ENCODE measurements around the gene TBC1D14. TPM values are rescaled to one million over a fixed set of nuclear protein-coding genes. Genes with fewer than 3 reads are reported as not detected.

The TBC1D14 gene
- polyA plus RNA-seq, 2 donors, result 13.4 to 23.2 TPM

- Histone ChIP-seq H3K4me1 (ENCODE audit: control insufficient read depth in 2 of 2, insufficient read depth in 2 of 2, low read length in 1 of 2) (peaks cover 0 to 4% of the 10 kb centered on the region in 2 donors), H3K27ac (ENCODE audit: low read depth in 2 of 2, low read length in 1 of 2) (no peak overlapping the region), H3K9me3 (ENCODE audit: control insufficient read depth in 2 of 2, insufficient read depth in 1 of 2, low read depth in 1 of 2, low read length in 1 of 2) (no peaks in the 10 kb centered on the region), H3K4me3 (ENCODE audit: low read depth in 1 of 2, low read length in 2 of 2) (no peak overlapping the region), H3K27me3 (ENCODE audit: control insufficient read depth in 1 of 2, insufficient read depth in 2 of 2, low read length in 2 of 2) (no peaks in the 10 kb centered on the region), H3K36me3 (ENCODE audit: control insufficient read depth in 2 of 2, insufficient read depth in 2 of 2, low read length in 1 of 2) (peaks cover 0 to 2% of the 10 kb centered on the region in 2 donors)
- WGBS, 2 donors, result 71 to 88% methylated on average over 17 of the region's 17 CpGs
These were observed 52.8 kb downstream of the TBC1D14 start for GRCh38 chr4:6962211-6963041.

- Histone ChIP-seq H3K36me3 (ENCODE audit: control insufficient read depth in 2 of 2, insufficient read depth in 2 of 2, low read length in 1 of 2) (peaks cover 0 to 8% of the 10 kb centered on the region in 2 donors), H3K27ac (ENCODE audit: low read depth in 2 of 2, low read length in 1 of 2) (no peak overlapping the region), H3K27me3 (ENCODE audit: control insufficient read depth in 1 of 2, insufficient read depth in 2 of 2, low read length in 2 of 2) (no peaks in the 10 kb centered on the region), H3K4me1 (ENCODE audit: control insufficient read depth in 2 of 2, insufficient read depth in 2 of 2, low read length in 1 of 2) (peaks cover 0 to 4% of the 10 kb centered on the region in 2 donors), H3K9me3 (ENCODE audit: control insufficient read depth in 2 of 2, insufficient read depth in 1 of 2, low read depth in 1 of 2, low read length in 1 of 2) (no peaks in the 10 kb centered on the region), H3K4me3 (ENCODE audit: low read depth in 1 of 2, low read length in 2 of 2) (no peak overlapping the region)
- WGBS, 2 donors, result 82% methylated on average over 12 of the region's 12 CpGs
These were observed 53.5 kb downstream of the TBC1D14 start for GRCh38 chr4:6963139-6963611.

- WGBS, 2 donors, result 88 to 90% methylated on average over 5 of the region's 5 CpGs
- peaks cover 0 to 4% of the 10 kb centered on the region in 2 donors for H3K4me1 ChIP-seq (ENCODE audit: control insufficient read depth in 2 of 2, insufficient read depth in 2 of 2, low read length in 1 of 2)
- no peaks in the 10 kb centered on the region for H3K27me3 ChIP-seq (ENCODE audit: control insufficient read depth in 1 of 2, insufficient read depth in 2 of 2, low read length in 2 of 2)
- H3K9me3 ChIP-seq (ENCODE audit: control insufficient read depth in 2 of 2, insufficient read depth in 1 of 2, low read depth in 1 of 2, low read length in 1 of 2), result no peaks in the 10 kb centered on the region
- peaks cover 0 to 11% of the 10 kb centered on the region in 2 donors for H3K36me3 ChIP-seq (ENCODE audit: control insufficient read depth in 2 of 2, insufficient read depth in 2 of 2, low read length in 1 of 2)
- no peak overlapping the region for H3K27ac ChIP-seq (ENCODE audit: low read depth in 2 of 2, low read length in 1 of 2)
- H3K4me3 ChIP-seq (ENCODE audit: low read depth in 1 of 2, low read length in 2 of 2), result no peak overlapping the region
These were observed 55.2 kb downstream of the TBC1D14 start for GRCh38 chr4:6964858-6965257.

DNA sequence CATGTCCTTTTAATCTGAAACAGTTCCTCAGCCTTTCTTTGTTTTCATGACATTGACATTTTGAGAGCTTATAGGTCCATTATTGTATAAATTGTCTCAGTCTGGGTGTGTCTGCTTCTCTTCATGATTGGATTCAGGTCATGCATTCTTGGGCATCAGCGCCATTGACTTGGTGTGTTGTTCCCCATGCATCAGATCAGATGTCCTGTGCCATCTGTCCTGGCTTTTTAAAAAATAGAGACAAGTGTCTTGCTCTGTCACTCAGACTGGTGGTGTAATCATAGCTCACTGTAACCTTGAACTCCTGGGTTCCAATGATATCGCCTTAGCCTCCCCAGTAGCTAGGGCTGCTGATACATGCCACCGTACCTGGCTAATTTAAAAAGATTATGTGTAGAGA is 55.7 kb downstream of the TBC1D14 start:
- peaks cover 0 to 11% of the 10 kb centered on the region in 2 donors for H3K36me3 ChIP-seq (ENCODE audit: control insufficient read depth in 2 of 2, insufficient read depth in 2 of 2, low read length in 1 of 2)
- 91 to 96% methylated on average over 3 of the region's 3 CpGs for WGBS, 2 donors
- H3K4me3 ChIP-seq (ENCODE audit: low read depth in 1 of 2, low read length in 2 of 2), result no peak overlapping the region
- no peak overlapping the region for H3K27ac ChIP-seq (ENCODE audit: low read depth in 2 of 2, low read length in 1 of 2)
- no peaks in the 10 kb centered on the region for H3K9me3 ChIP-seq (ENCODE audit: control insufficient read depth in 2 of 2, insufficient read depth in 1 of 2, low read depth in 1 of 2, low read length in 1 of 2)
- H3K4me1 ChIP-seq (ENCODE audit: control insufficient read depth in 2 of 2, insufficient read depth in 2 of 2, low read length in 1 of 2), result peaks cover 0 to 4% of the 10 kb centered on the region in 2 donors
- no peaks in the 10 kb centered on the region for H3K27me3 ChIP-seq (ENCODE audit: control insufficient read depth in 1 of 2, insufficient read depth in 2 of 2, low read length in 2 of 2)

DNA sequence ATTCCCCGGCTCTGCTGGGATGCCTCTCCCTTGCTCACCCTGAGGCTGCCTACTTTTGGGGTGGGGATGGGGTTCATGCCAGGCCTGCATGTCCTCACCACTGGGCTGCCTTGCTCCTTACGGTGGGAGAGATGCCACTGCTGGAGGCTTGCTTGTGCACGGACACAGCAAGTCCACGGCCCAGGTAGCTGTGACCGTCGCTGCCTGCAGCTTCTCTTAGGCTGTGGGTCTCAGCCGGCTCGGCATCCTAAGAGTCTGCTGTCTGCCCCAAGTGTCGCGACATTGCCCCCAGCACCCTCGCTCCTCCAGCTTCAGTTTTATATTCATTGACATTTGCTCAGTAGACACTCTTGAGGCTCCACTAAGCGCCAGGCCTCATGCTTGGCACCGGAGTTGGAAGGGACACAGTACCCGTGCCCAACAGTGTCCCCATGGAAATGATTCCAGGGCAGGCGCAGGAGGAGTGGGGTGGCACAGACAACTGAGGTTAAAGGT is 58.3 kb downstream of the TBC1D14 start:
- H3K27ac ChIP-seq (ENCODE audit: low read depth in 2 of 2, low read length in 1 of 2), result no peak overlapping the region
- peaks cover 0 to 9% of the 10 kb centered on the region in 2 donors for H3K36me3 ChIP-seq (ENCODE audit: control insufficient read depth in 2 of 2, insufficient read depth in 2 of 2, low read length in 1 of 2)
- H3K27me3 ChIP-seq (ENCODE audit: control insufficient read depth in 1 of 2, insufficient read depth in 2 of 2, low read length in 2 of 2), result no peaks in the 10 kb centered on the region
- 91 to 97% methylated on average over 15 of the region's 15 CpGs for WGBS, 2 donors
- no peak overlapping the region for H3K4me3 ChIP-seq (ENCODE audit: low read depth in 1 of 2, low read length in 2 of 2)
- H3K4me1 ChIP-seq (ENCODE audit: control insufficient read depth in 2 of 2, insufficient read depth in 2 of 2, low read length in 1 of 2), result peaks cover 0 to 1% of the 10 kb centered on the region in 2 donors
- no peaks in the 10 kb centered on the region for H3K9me3 ChIP-seq (ENCODE audit: control insufficient read depth in 2 of 2, insufficient read depth in 1 of 2, low read depth in 1 of 2, low read length in 1 of 2)

- Histone ChIP-seq H3K27me3 (ENCODE audit: control insufficient read depth in 1 of 2, insufficient read depth in 2 of 2, low read length in 2 of 2) (no peaks in the 10 kb centered on the region), H3K4me3 (ENCODE audit: low read depth in 1 of 2, low read length in 2 of 2) (no peak overlapping the region), H3K36me3 (ENCODE audit: control insufficient read depth in 2 of 2, insufficient read depth in 2 of 2, low read length in 1 of 2) (peaks cover 0 to 9% of the 10 kb centered on the region in 2 donors), H3K9me3 (ENCODE audit: control insufficient read depth in 2 of 2, insufficient read depth in 1 of 2, low read depth in 1 of 2, low read length in 1 of 2) (no peaks in the 10 kb centered on the region), H3K4me1 (ENCODE audit: control insufficient read depth in 2 of 2, insufficient read depth in 2 of 2, low read length in 1 of 2) (no peaks in the 10 kb centered on the region), H3K27ac (ENCODE audit: low read depth in 2 of 2, low read length in 1 of 2) (no peak overlapping the region)
- 74 to 80% methylated on average over 11 of the region's 11 CpGs for WGBS, 2 donors
These were observed 58.9 kb downstream of the TBC1D14 start for GRCh38 chr4:6968496-6968895.

GRCh38 chr4:6969826-6970800 is 60.5 kb downstream of the TBC1D14 start:
- no peaks in the 10 kb centered on the region for H3K27me3 ChIP-seq (ENCODE audit: control insufficient read depth in 1 of 2, insufficient read depth in 2 of 2, low read length in 2 of 2)
- no peak overlapping the region for H3K4me3 ChIP-seq (ENCODE audit: low read depth in 1 of 2, low read length in 2 of 2)
- WGBS, 2 donors, result 87 to 91% methylated on average over 18 of the region's 18 CpGs
- H3K9me3 ChIP-seq (ENCODE audit: control insufficient read depth in 2 of 2, insufficient read depth in 1 of 2, low read depth in 1 of 2, low read length in 1 of 2), result no peaks in the 10 kb centered on the region
- no peak overlapping the region for H3K27ac ChIP-seq (ENCODE audit: low read depth in 2 of 2, low read length in 1 of 2)
- peaks cover 0 to 9% of the 10 kb centered on the region in 2 donors for H3K36me3 ChIP-seq (ENCODE audit: control insufficient read depth in 2 of 2, insufficient read depth in 2 of 2, low read length in 1 of 2)
- no peaks in the 10 kb centered on the region for H3K4me1 ChIP-seq (ENCODE audit: control insufficient read depth in 2 of 2, insufficient read depth in 2 of 2, low read length in 1 of 2)

GRCh38 chr4:6971536-6972374 is 62.1 kb downstream of the TBC1D14 start:
- peaks cover 0 to 9% of the 10 kb centered on the region in 2 donors for H3K36me3 ChIP-seq (ENCODE audit: control insufficient read depth in 2 of 2, insufficient read depth in 2 of 2, low read length in 1 of 2)
- H3K9me3 ChIP-seq (ENCODE audit: control insufficient read depth in 2 of 2, insufficient read depth in 1 of 2, low read depth in 1 of 2, low read length in 1 of 2), result no peaks in the 10 kb centered on the region
- H3K4me1 ChIP-seq (ENCODE audit: control insufficient read depth in 2 of 2, insufficient read depth in 2 of 2, low read length in 1 of 2), result no peaks in the 10 kb centered on the region
- 85 to 89% methylated on average over 16 of the region's 16 CpGs for WGBS, 2 donors
- no peak overlapping the region for H3K27ac ChIP-seq (ENCODE audit: low read depth in 2 of 2, low read length in 1 of 2)
- H3K4me3 ChIP-seq (ENCODE audit: low read depth in 1 of 2, low read length in 2 of 2), result no peak overlapping the region
- no peaks in the 10 kb centered on the region for H3K27me3 ChIP-seq (ENCODE audit: control insufficient read depth in 1 of 2, insufficient read depth in 2 of 2, low read length in 2 of 2)

DNA sequence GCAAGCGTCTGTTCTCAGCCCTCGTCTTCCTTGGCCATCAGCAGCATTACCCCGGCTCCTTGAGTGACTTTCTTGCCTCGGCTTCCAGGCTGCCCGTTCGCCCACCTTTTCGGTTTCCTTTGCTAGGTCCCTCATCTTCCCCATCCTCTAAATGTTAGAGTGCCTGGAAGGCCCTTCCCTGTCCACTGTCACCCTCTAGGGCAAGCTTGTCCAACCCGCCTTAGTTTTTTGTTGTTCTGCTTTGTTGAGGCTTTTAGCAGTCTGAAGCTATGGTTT is 62.7 kb downstream of the TBC1D14 start:
- Histone ChIP-seq H3K27me3 (ENCODE audit: control insufficient read depth in 1 of 2, insufficient read depth in 2 of 2, low read length in 2 of 2) (no peaks in the 10 kb centered on the region), H3K4me3 (ENCODE audit: low read depth in 1 of 2, low read length in 2 of 2) (no peak overlapping the region), H3K4me1 (ENCODE audit: control insufficient read depth in 2 of 2, insufficient read depth in 2 of 2, low read length in 1 of 2) (no peaks in the 10 kb centered on the region), H3K9me3 (ENCODE audit: control insufficient read depth in 2 of 2, insufficient read depth in 1 of 2, low read depth in 1 of 2, low read length in 1 of 2) (no peaks in the 10 kb centered on the region), H3K27ac (ENCODE audit: low read depth in 2 of 2, low read length in 1 of 2) (no peak overlapping the region), H3K36me3 (ENCODE audit: control insufficient read depth in 2 of 2, insufficient read depth in 2 of 2, low read length in 1 of 2) (peaks cover 0 to 9% of the 10 kb centered on the region in 2 donors)
- 83 to 86% methylated on average over 8 of the region's 8 CpGs for WGBS, 2 donors

Data from esophagus (tissue), 2 donors.